ENCODE results near the gene STRIT1.

DNA sequence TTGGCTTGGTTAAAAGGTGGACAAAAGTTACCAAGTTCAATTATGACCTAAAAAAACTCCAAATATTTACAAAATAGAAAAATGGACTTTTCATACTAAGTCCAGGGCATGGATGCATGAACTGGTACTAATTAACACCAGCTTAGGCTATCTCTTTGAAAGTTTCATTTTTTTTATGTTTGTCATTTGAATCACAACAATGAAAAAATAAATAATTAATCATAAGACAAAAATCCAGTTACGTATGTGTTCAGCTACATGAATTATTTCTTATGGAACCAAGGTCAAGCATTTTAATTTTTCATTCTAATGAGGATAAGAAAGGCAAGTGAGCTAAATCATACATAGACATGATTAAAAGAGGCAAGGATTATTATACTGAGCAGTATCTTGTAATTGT, 23.7 kb upstream of the STRIT1 start:
- TF ChIP-seq, protein P1, sequence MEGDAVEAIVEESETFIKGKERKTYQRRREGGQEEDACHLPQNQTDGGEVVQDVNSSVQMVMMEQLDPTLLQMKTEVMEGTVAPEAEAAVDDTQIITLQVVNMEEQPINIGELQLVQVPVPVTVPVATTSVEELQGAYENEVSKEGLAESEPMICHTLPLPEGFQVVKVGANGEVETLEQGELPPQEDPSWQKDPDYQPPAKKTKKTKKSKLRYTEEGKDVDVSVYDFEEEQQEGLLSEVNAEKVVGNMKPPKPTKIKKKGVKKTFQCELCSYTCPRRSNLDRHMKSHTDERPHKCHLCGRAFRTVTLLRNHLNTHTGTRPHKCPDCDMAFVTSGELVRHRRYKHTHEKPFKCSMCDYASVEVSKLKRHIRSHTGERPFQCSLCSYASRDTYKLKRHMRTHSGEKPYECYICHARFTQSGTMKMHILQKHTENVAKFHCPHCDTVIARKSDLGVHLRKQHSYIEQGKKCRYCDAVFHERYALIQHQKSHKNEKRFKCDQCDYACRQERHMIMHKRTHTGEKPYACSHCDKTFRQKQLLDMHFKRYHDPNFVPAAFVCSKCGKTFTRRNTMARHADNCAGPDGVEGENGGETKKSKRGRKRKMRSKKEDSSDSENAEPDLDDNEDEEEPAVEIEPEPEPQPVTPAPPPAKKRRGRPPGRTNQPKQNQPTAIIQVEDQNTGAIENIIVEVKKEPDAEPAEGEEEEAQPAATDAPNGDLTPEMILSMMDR (IDR thresholded peaks at IDR 0.05): no peak
- TF ChIP-seq MAFK (IDR thresholded peaks at IDR 0.05; ENCODE audit: partially characterized antibody): no peak
- TF ChIP-seq, protein P2, sequence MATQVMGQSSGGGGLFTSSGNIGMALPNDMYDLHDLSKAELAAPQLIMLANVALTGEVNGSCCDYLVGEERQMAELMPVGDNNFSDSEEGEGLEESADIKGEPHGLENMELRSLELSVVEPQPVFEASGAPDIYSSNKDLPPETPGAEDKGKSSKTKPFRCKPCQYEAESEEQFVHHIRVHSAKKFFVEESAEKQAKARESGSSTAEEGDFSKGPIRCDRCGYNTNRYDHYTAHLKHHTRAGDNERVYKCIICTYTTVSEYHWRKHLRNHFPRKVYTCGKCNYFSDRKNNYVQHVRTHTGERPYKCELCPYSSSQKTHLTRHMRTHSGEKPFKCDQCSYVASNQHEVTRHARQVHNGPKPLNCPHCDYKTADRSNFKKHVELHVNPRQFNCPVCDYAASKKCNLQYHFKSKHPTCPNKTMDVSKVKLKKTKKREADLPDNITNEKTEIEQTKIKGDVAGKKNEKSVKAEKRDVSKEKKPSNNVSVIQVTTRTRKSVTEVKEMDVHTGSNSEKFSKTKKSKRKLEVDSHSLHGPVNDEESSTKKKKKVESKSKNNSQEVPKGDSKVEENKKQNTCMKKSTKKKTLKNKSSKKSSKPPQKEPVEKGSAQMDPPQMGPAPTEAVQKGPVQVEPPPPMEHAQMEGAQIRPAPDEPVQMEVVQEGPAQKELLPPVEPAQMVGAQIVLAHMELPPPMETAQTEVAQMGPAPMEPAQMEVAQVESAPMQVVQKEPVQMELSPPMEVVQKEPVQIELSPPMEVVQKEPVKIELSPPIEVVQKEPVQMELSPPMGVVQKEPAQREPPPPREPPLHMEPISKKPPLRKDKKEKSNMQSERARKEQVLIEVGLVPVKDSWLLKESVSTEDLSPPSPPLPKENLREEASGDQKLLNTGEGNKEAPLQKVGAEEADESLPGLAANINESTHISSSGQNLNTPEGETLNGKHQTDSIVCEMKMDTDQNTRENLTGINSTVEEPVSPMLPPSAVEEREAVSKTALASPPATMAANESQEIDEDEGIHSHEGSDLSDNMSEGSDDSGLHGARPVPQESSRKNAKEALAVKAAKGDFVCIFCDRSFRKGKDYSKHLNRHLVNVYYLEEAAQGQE (IDR thresholded peaks at IDR 0.05): no peak
- no peak for TF ChIP-seq POLR2A (IDR thresholded peaks at IDR 0.05; ENCODE audit: low read length)
- TF ChIP-seq, protein P3, sequence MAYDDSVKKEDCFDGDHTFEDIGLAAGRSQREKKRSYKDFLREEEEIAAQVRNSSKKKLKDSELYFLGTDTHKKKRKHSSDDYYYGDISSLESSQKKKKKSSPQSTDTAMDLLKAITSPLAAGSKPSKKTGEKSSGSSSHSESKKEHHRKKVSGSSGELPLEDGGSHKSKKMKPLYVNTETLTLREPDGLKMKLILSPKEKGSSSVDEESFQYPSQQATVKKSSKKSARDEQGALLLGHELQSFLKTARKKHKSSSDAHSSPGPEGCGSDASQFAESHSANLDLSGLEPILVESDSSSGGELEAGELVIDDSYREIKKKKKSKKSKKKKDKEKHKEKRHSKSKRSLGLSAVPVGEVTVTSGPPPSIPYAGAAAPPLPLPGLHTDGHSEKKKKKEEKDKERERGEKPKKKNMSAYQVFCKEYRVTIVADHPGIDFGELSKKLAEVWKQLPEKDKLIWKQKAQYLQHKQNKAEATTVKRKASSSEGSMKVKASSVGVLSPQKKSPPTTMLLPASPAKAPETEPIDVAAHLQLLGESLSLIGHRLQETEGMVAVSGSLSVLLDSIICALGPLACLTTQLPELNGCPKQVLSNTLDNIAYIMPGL (CRISPR knock-in tag; IDR thresholded peaks at IDR 0.05; ENCODE audit: borderline replicate concordance): no peak
- TF ChIP-seq ZFP36 (IDR thresholded peaks at IDR 0.05; ENCODE audit: borderline replicate concordance, partially characterized antibody): no peak
- no peak for TF ChIP-seq BHLHE40 (IDR thresholded peaks at IDR 0.05; ENCODE audit: low read depth, low read length)
- no peak for TF ChIP-seq NFE2L2 (conservative IDR thresholded peaks at IDR 0.05; ENCODE audit: low read length)
- TF ChIP-seq RFX5 (IDR thresholded peaks at IDR 0.05): no peak
- no peak for TF ChIP-seq ESRRA (IDR thresholded peaks at IDR 0.05; ENCODE audit: borderline replicate concordance, low read length)
- TF ChIP-seq, protein P4, sequence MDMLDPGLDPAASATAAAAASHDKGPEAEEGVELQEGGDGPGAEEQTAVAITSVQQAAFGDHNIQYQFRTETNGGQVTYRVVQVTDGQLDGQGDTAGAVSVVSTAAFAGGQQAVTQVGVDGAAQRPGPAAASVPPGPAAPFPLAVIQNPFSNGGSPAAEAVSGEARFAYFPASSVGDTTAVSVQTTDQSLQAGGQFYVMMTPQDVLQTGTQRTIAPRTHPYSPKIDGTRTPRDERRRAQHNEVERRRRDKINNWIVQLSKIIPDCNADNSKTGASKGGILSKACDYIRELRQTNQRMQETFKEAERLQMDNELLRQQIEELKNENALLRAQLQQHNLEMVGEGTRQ (IDR thresholded peaks at IDR 0.05): no peak
